OCI-LY1 (cell line): ENCODE data around the gene PTPRN2.

Source experiments
- CTCF ChIP-seq: fragments of 200-600 bp; sonication (generic), shearing (Covaris generic); IDR thresholded peaks from 2 replicates; pipeline ENCODE4 v1.5.1; 2017; ENCODE audit warnings: mild to moderate bottlenecking, antibody characterized with exemption, low read length, moderate library complexity, mixed read lengths
- EZH2 ChIP-seq: fragments of 200-600 bp; sonication (generic), shearing (Covaris generic); IDR thresholded peaks from 2 replicates; pipeline ENCODE4 v1.8.0; 2017; ENCODE audit warnings: borderline replicate concordance, mixed run types, mild to moderate bottlenecking, antibody characterized with exemption, low read length, moderate library complexity, mixed read lengths

DNA sequence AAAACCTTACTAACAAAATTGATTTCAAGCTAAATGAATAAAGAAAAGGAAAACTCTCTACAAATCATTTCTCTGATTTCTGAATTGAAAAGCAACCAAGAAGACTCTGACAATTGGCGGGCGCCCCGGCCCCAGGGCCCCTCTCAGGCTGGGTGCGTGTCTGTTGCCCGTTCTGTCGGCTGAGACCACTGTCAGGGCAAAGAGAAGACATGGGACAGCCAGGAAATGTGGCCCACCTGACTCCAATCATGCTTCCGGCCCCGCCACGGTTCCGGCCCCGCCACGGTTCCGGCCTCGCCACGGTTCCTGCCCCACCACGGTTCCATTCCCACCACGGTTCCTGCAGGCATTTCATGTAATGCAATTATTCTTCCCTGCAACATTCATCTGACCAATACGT, 115.9 kb downstream of the PTPRN2 start:
- TF ChIP-seq CTCF (no peak), EZH2 (no peak)
